Caco-2 (cell line): Measurements from ENCODE around the gene SRSF10. TPM values are rescaled to one million over a fixed set of nuclear protein-coding genes. Genes with fewer than 3 reads are reported as not detected.

Experiments used
- BruUV-seq: library from RNA; stranded (reverse); fragments of 400-500 nt; replicated peaks from 2 replicates; lab custom pipeline; 2021; lab: Mats Ljungman, UMichigan
- CTCF ChIA-PET: fragments of 300-600 bp; sonication (Branson Sonifier 250); formaldehyde crosslinking; loops from one replicate; lab custom pipeline; 2022; ENCODE audit warnings: antibody characterized with exemption; lab: Charles Lee
- POLR2A ChIA-PET: fragments of 300-600 bp; sonication (Branson Sonifier 250); formaldehyde crosslinking; loops from one replicate; lab custom pipeline; 2022; ENCODE audit warnings: antibody characterized with exemption; lab: Charles Lee
- DNase-seq, 2 experiments: peaks; one replicate each; pipeline versions ENCODE4 v3.0.0 to v3.0.0-alpha.2; 2020 to 2022
- H3K27me3 ChIP-seq: replicated peaks from 2 replicates; pipeline ENCODE4 v1.6.0; 2011; ENCODE audit warnings: low read length; ENCODE audit not compliant: control insufficient read depth, insufficient read depth
- H3K36me3 ChIP-seq: 2 replicates; pipeline ENCODE4 v1.5.1; 2011; ENCODE audit warnings: low read length; ENCODE audit not compliant: control insufficient read depth, insufficient read depth
- H3K4me1 ChIP-seq: fragments of 250-450 bp; sonication (Bioruptor Pico); 2 replicates; pipeline ENCODE4 v1.5.1; 2020; ENCODE audit warnings: mild to moderate bottlenecking
- H3K4me3 ChIP-seq: 2 replicates; pipeline ENCODE4 v1.5.1; 2011; ENCODE audit warnings: low read depth, mild to moderate bottlenecking, control low read depth, low read length
- H3K9me3 ChIP-seq: fragments of 250-450 bp; sonication (Bioruptor Pico); 2 replicates; pipeline ENCODE4 v1.5.1; 2020; ENCODE audit warnings: mild to moderate bottlenecking, moderate library complexity
- H3K27ac Mint-ChIP-seq: one replicate; pipeline ENCODE4 v1.8.0; 2022; ENCODE audit warnings: mixed read lengths; ENCODE audit not compliant: unreplicated experiment
- H3K27me3 Mint-ChIP-seq: one replicate; pipeline ENCODE4 v1.8.0; 2022; ENCODE audit warnings: mixed read lengths; ENCODE audit not compliant: insufficient read depth, unreplicated experiment
- H3K36me3 Mint-ChIP-seq: one replicate; pipeline ENCODE4 v1.8.0; 2022; ENCODE audit warnings: mild to moderate bottlenecking, mixed read lengths; ENCODE audit not compliant: insufficient read depth, unreplicated experiment
- H3K4me1 Mint-ChIP-seq: one replicate; pipeline ENCODE4 v1.8.0; 2022; ENCODE audit warnings: low read depth, mixed read lengths; ENCODE audit not compliant: unreplicated experiment
- H3K4me3 Mint-ChIP-seq: one replicate; pipeline ENCODE4 v1.8.0; 2022; ENCODE audit warnings: mild to moderate bottlenecking, moderate library complexity, mixed read lengths; ENCODE audit not compliant: unreplicated experiment
- H3K9me3 Mint-ChIP-seq: one replicate; pipeline ENCODE4 v1.8.0; 2022; ENCODE audit warnings: mixed read lengths; ENCODE audit not compliant: unreplicated experiment
- CTCF ChIP-seq, 2 experiments: fragments of 200-600 bp in 1 of 2; IDR thresholded peaks; 1 replicate in 1 of 2; 2 replicates in 1 of 2; pipeline versions ENCODE4 v1.5.1 to v1.8.0; 2011 to 2022; ENCODE audit warnings: antibody characterized with exemption in 1 of 2, control low read depth in 1 of 2, inconsistent platforms in 1 of 2, low read depth in 1 of 2, low read length in 1 of 2, mild to moderate bottlenecking in 1 of 2, moderate library complexity in 1 of 2; ENCODE audit not compliant: insufficient read depth in 1 of 2, severe bottlenecking in 1 of 2, unreplicated experiment in 1 of 2
- intact Hi-C: fragments of 100-400 bp; cut with micrococcal nuclease; formaldehyde crosslinking; loops from one replicate; pipeline ENCODE4 v1.10.0; 2022; ENCODE audit not compliant: unreplicated experiment
- total RNA-seq: library from RNA; stranded (reverse); gene quantifications from 2 replicates; pipeline ENCODE4 v1.2.3, GENCODE V29; 2022

The SRSF10 gene
- total RNA-seq, 1 experiment from 2014 or later, result 128 TPM

- ChIA-PET CTCF (no interaction called here), POLR2A (interaction anchor here (0.6 kb wide), 1 partner anchor 343 kb away, joined by 3 read pairs; no protein-coding TSS in a partner anchor)
- Mint-ChIP-seq H3K27me3 (no peaks in the 10 kb centered on the region), H3K36me3 (no peaks in the 10 kb centered on the region), H3K4me1 (peaks cover 16% of the 10 kb centered on the region), H3K27ac (no peak overlapping the region), H3K4me3 (no peak overlapping the region), H3K9me3 (no peaks in the 10 kb centered on the region)
- Histone ChIP-seq H3K27me3 (no peaks in the 10 kb centered on the region), H3K4me3 (no peak overlapping the region), H3K36me3 (no peaks in the 10 kb centered on the region), H3K4me1 (peaks cover 20% of the 10 kb centered on the region), H3K9me3 (no peaks in the 10 kb centered on the region)
- DNase-seq, result no peak
- intact Hi-C loops, result no loop called here
- no peak for TF ChIP-seq CTCF (IDR thresholded peaks at IDR 0.05; ENCODE audit: insufficient read depth in 1 of 2, low read depth in 1 of 2, low read length in 1 of 2, severe bottlenecking in 1 of 2, unreplicated experiment in 1 of 2)
- no TSS peak for BruUV-seq
Observed at GRCh38 chr1:24005163-24005562, 25.0 kb upstream of the SRSF10 start.

- no peaks in the 10 kb centered on the region for H3K27me3 ChIP-seq
- no peak for DNase-seq
- POLR2A ChIA-PET, result interaction anchor here (0.6 to 0.9 kb wide), 2 partner anchors 24 to 226 kb away, joined by 3 read pairs; partner anchors contain the start of genes PITHD1 and SRSF10
- H3K4me1 ChIP-seq, result peaks cover 10% of the 10 kb centered on the region
- CTCF ChIA-PET, result interaction anchor here (1.1 kb wide), 1 partner anchor 24 kb away, joined by 3 read pairs; no protein-coding TSS in a partner anchor
- Mint-ChIP-seq H3K36me3 (no peaks in the 10 kb centered on the region), H3K27ac (no peak overlapping the region), H3K27me3 (no peaks in the 10 kb centered on the region), H3K4me1 (peaks cover 8% of the 10 kb centered on the region), H3K4me3 (no peak overlapping the region), H3K9me3 (no peaks in the 10 kb centered on the region)
- no peaks in the 10 kb centered on the region for H3K36me3 ChIP-seq
- intact Hi-C loops, result no loop called here
- no peak overlapping the region for H3K4me3 ChIP-seq
- BruUV-seq, result no TSS peak
- no peak for TF ChIP-seq CTCF (IDR thresholded peaks at IDR 0.05; ENCODE audit: insufficient read depth in 1 of 2, low read depth in 1 of 2, low read length in 1 of 2, severe bottlenecking in 1 of 2, unreplicated experiment in 1 of 2)
- H3K9me3 ChIP-seq, result no peaks in the 10 kb centered on the region
Observed at GRCh38 chr1:24004132-24004531, 24.0 kb upstream of the SRSF10 start.

- intact Hi-C loops, result no loop called here
- TF ChIP-seq CTCF (IDR thresholded peaks at IDR 0.05; ENCODE audit: insufficient read depth in 1 of 2, low read depth in 1 of 2, low read length in 1 of 2, severe bottlenecking in 1 of 2, unreplicated experiment in 1 of 2), result no peak
- Histone ChIP-seq H3K36me3 (no peaks in the 10 kb centered on the region), H3K27me3 (no peaks in the 10 kb centered on the region), H3K4me3 (no peak overlapping the region), H3K4me1 (peaks cover 8% of the 10 kb centered on the region; the same call in 1 of the 2 replicates), H3K9me3 (no peaks in the 10 kb centered on the region)
- DNase-seq, result no peak
- no peaks in the 10 kb centered on the region for H3K9me3 Mint-ChIP-seq
- H3K27ac Mint-ChIP-seq, result no peak overlapping the region
- no peaks in the 10 kb centered on the region for H3K36me3 Mint-ChIP-seq
- ChIA-PET POLR2A (interaction anchor here (0.6 to 0.9 kb wide), 2 partner anchors 23 to 225 kb away, joined by 3 read pairs; partner anchors contain the start of genes PITHD1 and SRSF10), CTCF (interaction anchor here (0.8 to 1.1 kb wide), 2 partner anchors 18 to 24 kb away, joined by 3 read pairs; no protein-coding TSS in a partner anchor)
- peaks cover 8% of the 10 kb centered on the region for H3K4me1 Mint-ChIP-seq
- BruUV-seq, result no TSS peak
- H3K4me3 Mint-ChIP-seq, result no peak overlapping the region
- H3K27me3 Mint-ChIP-seq, result no peaks in the 10 kb centered on the region
Observed at GRCh38 chr1:24003331-24003972, 23.3 kb upstream of the SRSF10 start.
